NOMO-1 (cell line): ENCODE data around the gene SP2.

ENCODE experiments used
- DNase-seq, 2 experiments: peaks; one replicate each; lab custom pipeline; 2025; ENCODE audit not compliant: unreplicated experiment in 2 of 2; lab: John Stamatoyannopoulos, UW

SP2 gene

DNA sequence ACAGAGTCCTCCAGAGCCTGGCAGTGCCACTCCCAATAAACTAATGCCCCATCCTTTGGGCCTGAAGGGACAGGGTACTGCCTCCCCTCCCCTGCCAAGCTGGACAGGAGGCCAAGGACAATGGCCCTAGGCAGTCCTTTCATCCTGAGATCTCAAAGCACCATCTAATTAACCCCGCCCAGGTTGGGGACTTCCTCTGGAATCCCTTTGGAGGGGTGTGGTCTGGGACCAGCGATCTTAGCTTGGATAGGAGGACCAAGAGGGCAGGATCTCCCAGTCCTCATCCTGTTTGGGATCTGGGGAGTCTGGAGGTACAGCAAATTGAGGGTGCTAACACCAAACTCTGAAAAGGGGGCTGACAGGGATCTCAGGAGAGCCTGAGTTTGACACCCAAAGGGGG is 26.9 kb upstream of the SP2 start:
- no peak for DNase-seq

DNA sequence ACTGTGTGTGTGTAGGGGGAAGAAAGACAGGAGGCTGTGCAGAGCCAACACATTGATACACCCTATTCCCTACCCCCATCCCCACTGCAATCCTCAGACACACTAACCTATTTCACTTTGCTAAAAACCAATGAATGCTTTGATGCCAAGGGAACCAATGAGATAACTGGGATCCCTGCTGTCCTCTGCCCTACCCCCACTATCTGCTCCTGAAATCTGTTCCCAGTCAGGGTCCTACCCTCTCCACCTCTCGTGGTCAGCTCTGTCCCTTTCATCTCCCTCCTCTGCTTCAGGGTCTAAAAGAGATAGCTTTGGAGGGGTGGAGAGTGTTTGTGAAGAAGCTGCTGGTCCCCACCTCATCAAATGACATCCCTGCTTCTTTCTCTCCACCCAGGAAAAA is 26.0 kb upstream of the SP2 start:
- no peak for DNase-seq

DNA sequence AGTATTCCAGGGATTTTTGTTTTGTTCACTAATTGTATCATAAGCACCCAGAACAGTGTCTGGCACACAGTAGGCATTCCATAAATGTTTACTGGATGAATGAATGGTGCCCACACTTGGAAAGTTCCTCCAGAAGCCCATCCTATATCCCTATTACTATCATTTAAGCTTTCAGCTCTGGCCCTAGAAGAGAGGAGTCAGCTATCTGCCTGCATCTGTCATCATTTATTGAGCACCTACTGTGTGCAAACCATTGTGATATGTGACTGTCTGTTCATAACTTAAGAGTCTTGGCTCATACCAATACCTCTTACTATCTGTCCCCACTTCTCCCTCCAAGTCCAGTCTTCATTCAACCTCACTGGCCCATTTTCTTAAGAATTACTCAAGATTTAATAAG is 25.0 kb upstream of the SP2 start:
- no peak for DNase-seq

DNA sequence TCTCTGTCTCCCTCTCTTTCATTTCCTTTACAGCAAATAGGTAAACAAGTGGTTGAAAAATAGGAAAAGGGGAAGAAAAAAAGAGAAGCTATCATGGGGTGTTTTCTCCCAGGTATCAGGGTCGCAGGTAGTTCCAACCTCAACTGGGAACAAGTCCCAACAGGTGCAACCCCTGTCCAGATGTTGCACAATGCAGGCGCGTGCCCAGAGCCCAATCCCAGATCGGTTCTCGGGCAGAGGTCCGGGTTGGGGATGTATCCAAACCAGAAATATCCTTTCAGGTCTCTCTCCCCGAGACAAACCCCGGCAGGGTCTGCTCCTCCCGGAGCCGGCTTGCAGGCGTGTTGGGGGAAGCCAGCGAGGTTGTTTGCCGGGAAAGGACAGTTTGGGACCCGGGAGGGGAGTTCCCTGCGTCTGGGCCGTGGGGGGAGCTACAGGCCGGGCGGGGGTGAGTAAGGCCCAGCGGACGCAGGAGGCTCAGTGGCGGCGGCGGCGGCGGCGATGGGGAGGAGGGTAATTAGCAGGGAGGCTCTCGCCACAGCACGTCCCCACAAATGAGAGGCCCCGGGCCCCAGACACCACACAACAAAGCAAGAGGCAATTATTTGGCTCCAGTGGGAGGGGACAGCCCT is 23.9 kb upstream of the SP2 start:
- no peak for DNase-seq

DNA sequence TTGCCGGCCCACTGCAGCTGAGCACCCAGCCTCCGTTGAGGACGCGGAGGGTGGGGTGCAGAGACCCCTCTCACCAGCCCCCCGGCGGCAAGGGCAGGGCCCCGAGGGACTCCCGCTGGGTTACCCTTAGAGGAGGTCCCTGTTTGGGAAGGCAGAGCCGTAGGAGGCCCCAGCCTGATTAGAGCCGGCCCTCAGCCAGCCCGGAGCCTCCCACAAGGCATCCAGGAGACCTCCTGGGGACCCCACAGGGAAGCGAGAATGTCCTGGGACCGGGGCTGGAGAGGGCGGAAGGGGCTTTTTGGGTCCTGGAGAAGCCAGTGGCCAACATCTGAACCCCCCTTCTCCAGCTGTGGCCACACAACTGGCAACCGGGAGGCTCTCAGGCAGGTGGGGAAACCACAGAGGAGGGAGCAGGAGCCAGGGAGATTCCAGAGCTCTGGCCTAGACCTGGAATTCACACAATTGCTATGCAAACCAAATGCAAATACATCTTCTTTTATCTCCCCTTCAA is 23.3 kb upstream of the SP2 start:
- DNase-seq, result no peak

DNA sequence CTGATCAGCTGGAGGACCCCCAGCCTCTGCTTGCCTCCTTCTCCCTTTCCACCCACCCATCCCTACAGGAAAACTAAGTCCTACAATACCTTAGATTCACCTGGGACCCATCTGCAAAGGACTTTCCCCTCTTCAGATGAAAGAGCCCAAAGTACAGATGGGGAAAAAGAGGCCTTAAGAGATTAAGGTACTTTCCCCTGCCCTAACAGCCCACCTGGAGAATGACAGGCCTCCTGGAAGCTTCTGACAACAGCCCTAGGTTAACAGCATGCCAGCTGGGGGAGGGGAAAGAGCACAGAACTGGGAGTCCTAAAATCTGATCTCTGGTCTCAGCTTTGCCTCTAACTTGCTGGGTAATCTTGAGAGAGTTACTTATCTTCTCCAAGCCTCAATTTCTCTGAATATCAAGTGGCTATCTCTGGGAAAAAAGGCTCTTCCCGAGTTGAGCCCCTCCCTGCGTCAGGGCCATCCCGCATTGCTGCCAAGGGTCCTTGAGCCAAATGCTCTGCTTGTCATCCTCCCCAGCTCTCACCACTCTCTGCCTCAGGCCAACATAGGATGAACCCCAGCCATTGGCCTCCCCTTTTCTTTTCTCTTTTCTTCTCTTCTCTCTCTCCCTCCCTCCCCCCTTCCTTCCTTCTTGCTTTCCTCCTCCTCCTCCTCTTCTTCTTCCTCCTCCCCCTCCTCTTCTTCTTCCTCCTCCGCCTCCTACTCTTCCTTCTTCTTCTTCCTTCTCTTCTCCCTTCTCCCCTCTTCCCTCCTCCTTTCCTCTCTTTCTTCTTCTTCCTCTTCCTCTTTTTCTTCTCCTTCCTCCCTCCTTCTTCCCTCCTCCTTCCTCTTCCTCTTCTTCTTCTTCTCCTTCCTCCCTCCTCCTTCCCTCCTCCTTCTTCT is 22.6 kb upstream of the SP2 start:
- no peak for DNase-seq

DNA sequence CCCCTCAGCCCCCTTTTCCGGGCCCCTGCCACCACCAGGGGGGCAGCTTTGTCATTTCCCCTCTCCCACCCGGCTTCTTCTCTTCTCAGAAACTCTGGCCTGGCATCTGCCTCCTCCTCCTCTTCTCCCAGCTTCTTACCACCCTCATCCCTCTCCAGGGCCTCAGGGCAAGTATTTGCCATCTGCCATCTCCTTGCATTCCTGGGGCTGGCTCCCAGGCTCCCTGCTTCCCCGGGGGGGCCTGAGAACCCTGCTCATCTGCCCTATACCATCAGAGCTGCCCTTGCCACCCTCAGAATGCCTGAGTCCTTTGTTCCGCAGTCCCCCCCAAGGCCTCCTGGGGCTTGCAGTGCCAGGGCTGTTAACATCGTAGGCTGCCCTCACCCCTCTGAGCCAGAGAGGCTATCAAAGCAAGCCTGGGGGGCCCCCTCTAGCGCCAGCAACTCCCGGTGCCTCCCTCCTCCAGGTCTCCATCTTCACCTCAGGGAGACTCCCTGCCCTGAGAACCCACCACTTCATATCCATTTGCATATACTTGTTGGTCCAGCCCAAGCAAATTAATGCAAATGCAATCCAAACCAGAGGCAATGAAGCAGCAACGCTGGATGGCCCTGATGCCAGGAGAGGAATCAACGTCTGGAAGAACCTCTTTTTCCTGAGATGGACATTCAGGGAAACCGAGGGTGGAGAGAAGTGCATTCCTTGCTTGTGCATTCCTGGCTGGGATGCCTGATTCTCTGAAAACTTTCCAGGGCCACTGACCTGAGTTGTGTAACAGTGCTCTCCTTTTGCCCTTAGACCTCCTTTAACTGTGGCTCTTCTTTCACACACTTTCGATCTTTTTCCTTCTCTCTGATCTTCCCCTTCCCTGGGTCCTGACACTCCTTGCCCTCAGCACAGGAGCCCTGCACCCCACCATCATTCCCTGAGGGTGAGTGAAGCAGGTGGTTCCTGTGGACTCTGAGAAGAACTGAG is 20.7 kb upstream of the SP2 start:
- no peak for DNase-seq

DNA sequence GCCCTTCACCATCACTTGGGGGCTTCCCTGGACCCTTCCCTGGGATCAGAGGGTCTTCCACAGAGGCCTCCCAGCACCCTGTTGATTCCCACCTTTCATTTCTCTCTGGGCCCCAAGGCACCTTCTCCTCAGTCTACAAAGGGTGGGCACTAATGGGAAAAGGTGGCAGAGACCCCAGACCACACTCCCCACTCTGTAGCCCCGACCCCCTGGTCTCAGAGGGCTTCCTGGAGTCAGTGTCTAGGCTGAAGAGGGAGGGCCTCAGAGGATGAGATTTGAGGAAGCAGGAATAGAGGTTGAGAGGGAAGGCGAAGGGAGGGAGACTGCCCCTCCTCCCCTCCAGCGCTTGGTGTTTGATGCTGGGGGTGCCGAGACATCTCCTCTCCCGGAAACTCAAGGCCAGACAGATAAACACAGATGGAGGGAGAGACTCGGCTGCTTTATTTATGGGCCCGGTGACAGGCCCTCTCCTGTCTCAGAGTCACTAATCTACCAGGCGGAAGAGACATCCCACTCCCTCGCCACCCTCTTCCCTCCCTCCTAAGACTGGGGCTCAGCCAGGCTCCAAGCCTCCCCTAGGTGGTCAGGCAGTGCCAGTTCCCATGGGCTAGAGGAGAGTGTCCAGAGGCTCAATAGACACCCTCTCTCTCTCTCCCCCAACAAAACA is 18.5 kb upstream of the SP2 start:
- DNase-seq, result no peak

DNA sequence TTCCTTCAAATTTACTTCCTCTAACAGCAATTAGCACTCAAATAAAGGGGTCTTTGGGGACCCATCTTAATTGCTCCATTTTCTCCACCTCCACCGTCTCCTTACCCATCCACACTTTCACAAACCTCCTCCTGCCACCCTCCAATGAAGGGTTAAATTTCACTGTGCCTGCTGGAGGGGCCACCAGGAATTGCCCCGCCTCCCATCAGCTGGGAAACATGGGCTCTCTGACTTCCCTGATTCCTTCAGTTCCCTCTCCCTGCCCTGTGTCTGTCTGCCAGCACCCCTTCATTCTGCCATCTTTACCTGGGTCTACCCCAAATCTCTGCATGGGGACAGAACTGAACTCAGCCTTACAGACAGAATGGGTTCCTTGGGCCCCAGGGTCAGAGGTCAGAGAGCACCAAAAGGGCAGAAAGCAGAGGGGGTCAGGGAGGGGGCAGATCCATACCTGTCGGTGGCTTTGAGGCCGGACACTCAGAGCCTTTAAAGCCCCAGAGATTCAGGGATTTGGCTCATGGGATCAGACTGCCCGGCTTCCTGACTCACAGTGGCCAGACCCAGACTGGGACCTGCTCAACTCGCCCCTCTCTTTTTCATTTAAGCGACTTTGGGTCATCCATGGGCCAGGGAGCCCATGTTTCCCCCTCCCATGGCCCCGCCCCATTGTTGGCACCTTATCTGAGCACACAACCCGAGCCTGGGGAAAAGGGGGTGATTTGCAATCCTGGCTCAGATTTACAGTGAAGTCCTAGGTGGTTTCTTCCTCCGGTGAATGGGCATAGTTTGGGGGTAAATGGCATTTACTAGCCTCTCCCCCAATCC is 17.6 kb upstream of the SP2 start:
- DNase-seq, result no peak

DNA sequence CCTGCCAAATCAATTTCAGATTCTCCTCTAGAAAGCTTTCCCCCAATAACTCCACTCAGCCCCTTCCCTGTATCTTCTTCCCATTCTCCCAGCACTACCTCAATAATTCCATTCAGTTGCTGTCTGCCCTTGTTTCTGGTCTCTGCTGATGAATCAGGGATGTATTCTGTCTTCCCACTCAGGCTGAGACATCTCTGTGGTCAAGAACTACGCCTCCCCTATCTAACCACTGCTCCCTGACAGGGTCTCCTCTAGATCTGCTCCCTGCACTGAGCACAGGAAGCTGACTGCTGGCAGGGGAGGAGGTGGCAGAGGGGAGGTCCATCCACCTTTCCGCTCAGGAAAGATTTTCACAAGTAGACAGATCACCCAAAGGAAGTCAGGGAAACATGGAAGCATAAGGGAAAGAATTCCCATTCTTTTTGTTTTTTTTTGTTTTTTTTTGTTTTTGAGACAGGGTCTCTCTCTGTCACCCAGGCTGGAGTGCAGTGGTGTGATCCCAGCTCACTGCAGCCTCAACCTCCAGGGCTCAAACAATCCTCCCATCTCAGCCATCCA is 16.9 kb upstream of the SP2 start:
- no peak for DNase-seq

DNA sequence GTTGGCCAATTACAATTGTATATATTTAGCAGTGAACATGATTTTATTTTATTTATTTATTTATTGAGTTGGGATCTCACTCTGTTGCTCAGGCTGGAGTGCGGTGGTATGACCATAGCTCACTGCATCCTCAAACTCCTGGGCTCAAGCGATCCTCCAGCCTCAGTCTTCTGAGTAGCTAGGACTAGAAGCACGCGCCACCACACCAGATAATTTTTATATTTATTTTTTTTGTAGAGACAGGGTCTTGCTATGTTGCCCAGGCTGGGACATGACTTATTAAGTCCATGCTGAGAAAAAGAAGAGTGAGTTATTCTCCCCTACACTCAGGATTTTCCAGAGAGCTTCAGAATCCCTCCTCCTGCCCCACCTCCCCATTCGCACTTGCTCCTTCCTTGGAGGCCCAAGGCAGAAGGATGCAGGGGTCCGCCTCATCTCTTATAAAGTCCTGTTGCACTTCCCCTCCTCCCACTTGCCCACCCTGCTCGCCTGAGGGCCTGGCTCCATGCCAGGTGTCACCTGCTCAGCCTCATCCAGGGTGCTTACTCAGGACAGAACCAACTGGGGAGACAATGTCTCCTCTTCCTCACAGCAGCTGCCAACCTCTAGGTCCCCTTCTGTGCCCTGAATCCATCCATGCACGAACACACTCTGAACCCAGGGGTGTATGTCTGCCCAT is 16.1 kb upstream of the SP2 start:
- DNase-seq, result no peak

DNA sequence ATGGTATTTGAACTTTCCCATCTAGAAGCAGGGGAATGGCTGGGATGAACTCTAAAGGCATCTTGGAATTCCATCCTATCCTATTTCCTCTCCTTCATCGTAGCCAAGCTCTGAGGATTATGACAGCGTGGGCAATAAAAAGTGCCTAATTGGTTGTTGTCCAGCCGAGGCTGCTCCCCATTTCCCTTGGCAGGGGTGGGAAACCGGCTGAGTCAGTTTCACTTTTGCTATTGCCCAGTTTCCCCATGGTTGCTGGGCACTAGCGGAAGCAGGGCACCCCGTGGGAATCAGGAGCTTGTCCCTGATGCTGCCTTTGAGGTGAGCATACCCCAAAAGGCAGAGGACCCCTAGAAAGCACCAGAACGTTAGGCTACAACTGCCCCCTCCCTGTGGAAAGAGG is 13.8 kb upstream of the SP2 start:
- no peak for DNase-seq

DNA sequence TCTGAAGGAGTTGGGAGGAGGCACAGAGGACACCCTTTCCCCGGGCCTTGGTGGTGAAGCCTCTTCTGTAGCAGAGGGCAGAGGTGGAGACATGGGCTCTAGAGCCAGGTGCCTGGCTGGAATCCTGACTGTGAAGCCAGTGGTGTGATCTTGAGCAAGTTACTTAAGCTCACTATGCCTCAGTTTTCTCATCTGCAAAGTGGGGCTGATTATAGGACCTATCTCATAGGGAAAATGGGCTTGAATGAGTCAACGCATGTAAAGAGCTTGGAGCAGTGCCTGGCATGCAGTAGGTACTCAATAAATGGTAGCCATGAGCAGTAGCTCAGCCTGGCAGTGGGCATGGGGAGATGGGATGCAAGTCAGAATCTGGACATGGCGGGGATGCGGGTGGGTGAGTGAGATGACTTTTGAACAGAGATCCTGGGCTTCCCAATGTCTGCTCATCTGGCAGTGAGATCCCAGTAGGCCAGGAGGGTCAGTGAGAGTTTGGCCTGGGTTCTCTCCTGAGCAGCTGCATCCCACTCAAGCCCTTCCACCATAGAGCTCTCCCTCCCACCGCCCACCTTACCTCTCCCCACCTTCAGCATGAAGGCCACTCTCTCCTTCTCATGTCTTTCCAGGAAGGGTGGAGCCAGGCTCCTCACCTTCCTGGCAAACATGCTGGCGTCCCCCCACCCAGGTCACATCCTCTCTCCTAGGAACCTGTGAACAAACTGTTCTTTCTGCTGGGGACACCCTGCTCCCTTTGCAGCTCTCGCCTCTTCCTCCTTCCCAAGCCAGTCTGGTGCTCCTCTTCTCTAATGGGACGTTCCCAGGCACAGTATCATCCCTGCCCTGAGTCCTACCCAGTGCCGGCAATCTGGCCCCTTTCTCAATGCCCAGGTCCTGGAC is 13.1 kb upstream of the SP2 start:
- DNase-seq, result no peak

DNA sequence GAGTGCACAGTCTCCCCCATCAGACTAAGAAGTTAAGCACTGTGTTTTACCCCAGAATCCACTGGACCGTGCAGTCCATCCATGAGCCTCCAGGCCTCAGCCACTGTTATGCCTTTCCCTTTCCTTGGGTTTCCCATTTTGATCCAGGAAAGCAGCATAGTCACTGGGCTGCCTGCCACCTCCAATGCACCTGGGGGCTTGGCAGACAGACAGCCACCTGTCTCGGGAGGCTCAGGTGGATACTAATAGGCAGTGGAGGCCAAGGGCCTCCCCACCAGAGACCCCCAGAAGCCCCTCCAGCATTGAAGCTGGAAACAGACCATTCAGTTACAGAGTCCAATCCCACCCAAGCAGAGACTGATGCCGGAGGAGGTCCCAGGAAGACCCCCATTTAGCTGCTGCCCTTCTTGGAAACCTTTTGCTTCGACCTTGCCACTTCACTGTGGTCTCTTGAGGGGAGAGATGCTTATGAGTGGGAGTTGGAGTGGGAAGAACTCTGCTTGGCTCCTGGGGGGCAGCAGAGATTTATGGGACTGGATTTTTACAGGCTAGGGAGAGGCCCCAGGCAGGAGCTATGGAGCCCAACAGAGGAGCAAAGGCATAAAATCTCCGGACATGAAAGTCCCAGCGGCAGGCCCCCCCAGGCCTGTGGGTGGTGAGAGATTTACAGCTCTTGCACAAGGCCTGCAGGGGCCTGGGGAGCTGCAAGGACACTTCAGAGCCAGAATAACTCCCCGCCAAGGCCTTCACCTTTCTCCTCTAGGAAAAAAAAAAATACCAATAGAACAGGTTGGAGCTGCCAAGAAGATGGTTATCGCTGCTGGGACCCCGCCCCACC is 12.2 kb upstream of the SP2 start:
- peak in 1 of 2 experiments; percentile 22 for DNase-seq

DNA sequence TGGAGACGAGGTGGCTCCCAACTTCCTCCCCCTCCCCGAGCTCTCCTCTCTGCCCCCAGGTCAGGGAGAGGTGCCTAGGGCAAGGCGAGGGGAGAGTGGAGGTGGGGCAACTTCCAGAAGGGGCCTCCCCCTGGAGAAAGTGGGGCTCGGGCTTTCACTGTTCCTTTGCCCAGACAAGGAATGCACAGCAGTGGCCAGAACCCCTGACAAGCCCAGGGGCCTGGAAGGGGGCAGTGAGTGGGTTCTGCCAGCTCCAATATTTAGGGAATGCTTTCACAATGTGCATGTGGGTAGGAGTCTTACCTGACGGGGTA is 11.7 kb upstream of the SP2 start:
- no peak for DNase-seq

DNA sequence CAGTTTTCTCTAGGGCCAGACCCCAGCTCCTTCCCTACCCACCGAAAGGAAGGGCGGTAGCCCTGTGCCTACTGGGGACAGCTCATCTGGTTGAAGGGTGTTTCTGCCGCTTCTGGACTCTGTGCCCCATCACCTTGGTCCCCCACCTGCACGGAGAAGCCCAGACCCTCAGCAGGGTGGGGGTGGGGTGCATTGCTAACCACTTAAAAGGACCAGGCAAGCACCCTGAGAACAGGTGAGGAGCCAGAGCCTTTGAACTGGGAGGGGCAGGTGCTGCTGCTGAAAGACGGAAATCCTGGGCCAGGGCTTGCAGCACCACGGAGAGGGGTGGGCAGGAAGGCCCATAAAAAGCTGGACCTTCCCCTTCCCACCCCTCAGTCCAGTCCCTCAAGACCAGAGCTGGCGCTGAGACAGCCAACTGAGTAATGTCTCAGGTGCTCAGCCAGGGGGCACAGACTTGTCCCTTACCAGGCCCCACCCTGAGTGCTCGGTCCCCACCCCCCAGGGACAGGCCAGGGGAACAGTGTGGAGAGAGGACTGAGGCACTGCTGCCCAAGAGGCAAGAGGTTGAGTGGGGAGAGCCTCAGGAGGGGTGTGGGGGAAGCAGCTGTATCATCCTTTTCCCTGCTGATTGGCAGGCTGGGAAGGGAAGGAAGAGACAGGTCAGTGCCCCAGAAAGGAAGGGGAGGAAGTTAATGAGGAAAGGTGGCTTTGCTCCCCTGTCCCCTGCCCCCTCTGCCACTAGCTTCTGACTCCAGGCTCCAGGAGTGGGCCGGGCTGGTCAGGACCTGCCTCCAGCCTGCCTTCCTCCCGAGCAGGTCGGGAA is 10.9 kb upstream of the SP2 start:
- no peak for DNase-seq
